Measurements from ENCODE around the gene GOLT1B.

GOLT1B gene

GRCh38 chr12:21566907-21567394 is 65.4 kb downstream of the GOLT1B start:
- DNase-seq: no peak

Data from stimulated activated CD8-positive, alpha-beta memory T cell treated with anti-CD3 and anti-CD28 coated beads, Interleukin-4, amount 100 ng/mL, for 48 hours (primary cell).